Uterus (tissue), 2 donors: ENCODE measurements around the gene ZIC1.

Source experiments
- POLR2A ChIP-seq, 2 donors: fragments of 450-650 bp; IDR thresholded peaks; one replicate each; pipeline ENCODE4 v1.6.1; 2016; ENCODE audit warnings: antibody characterized with exemption in 2 of 2, mild to moderate bottlenecking in 1 of 2, moderate library complexity in 1 of 2
- TF ChIP-seq, protein P1 (sequence below), 4 experiments: fragments of 200-600 bp in 2 of 4; fragments of 450-650 bp in 2 of 4; sonication (generic) in 2 of 4; IDR thresholded peaks; one replicate each; pipeline ENCODE4 v1.5.1; 2016 to 2019; ENCODE audit warnings: antibody characterized with exemption in 4 of 4, mild to moderate bottlenecking in 2 of 4, moderate library complexity in 1 of 4

DNA sequence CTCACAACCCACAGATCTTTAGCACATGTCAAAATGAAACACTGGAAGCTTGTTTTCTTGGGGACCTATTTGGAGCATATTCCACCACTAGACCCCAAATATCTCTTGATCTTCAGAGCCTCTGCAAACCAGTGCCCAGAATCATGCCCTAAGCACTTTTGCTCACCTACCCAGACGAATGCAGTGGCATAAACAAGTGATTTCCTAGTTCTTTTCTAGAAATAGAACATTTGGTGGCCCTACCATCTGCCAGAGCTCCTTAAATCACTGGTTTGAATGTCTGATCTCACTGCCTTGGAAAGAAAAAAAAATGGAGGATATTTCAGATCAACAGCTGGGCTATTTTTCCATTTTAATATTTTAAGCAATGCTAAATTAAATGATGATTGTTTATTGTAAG is 8.2 kb upstream of the ZIC1 start:
- TF ChIP-seq, protein P1, sequence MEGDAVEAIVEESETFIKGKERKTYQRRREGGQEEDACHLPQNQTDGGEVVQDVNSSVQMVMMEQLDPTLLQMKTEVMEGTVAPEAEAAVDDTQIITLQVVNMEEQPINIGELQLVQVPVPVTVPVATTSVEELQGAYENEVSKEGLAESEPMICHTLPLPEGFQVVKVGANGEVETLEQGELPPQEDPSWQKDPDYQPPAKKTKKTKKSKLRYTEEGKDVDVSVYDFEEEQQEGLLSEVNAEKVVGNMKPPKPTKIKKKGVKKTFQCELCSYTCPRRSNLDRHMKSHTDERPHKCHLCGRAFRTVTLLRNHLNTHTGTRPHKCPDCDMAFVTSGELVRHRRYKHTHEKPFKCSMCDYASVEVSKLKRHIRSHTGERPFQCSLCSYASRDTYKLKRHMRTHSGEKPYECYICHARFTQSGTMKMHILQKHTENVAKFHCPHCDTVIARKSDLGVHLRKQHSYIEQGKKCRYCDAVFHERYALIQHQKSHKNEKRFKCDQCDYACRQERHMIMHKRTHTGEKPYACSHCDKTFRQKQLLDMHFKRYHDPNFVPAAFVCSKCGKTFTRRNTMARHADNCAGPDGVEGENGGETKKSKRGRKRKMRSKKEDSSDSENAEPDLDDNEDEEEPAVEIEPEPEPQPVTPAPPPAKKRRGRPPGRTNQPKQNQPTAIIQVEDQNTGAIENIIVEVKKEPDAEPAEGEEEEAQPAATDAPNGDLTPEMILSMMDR (IDR thresholded peaks at IDR 0.05): no peak
- no peak for TF ChIP-seq POLR2A (IDR thresholded peaks at IDR 0.05)
